Right atrium auricular region (tissue), 2 donors: ENCODE measurements around the gene GRIK5. TPM values are rescaled to one million over a fixed set of nuclear protein-coding genes. Genes with fewer than 3 reads are reported as not detected.

Source experiments
- DNase-seq: peaks from one replicate; pipeline ENCODE4 v3.0.0-alpha.2; 2019; ENCODE audit warnings: low spot score
- H3K27ac ChIP-seq, 2 donors: fragments of 200-600 bp; sonication (generic); 1 replicate in 1 of 2; 2 replicates in 1 of 2; pipeline ENCODE4 v1.5.1; 2016 to 2019
- H3K27me3 ChIP-seq, 2 donors: fragments of 200-600 bp; sonication (generic); one replicate each; pipeline versions ENCODE4 v1.5.1 to v1.6.0; 2017 to 2019
- H3K36me3 ChIP-seq: fragments of 200-600 bp; sonication (generic); one replicate; pipeline ENCODE4 v1.5.1; 2016
- H3K4me1 ChIP-seq, 2 donors: fragments of 200-600 bp; sonication (generic); one replicate each; pipeline versions ENCODE4 v1.5.1 to v1.6.0; 2017 to 2019
- H3K4me3 ChIP-seq, 2 donors: fragments of 200-600 bp; sonication (generic); 1 replicate in 1 of 2; 2 replicates in 1 of 2; pipeline ENCODE4 v1.5.1; 2017 to 2019; ENCODE audit warnings: mild to moderate bottlenecking in 1 of 2, moderate library complexity in 1 of 2
- H3K9me3 ChIP-seq, 2 donors: fragments of 200-600 bp; sonication (generic); one replicate each; pipeline ENCODE4 v1.5.1; 2019
- CTCF ChIP-seq, 2 donors: fragments of 200-600 bp; sonication (generic); IDR thresholded peaks; one replicate each; pipeline ENCODE4 v1.5.1; 2019; ENCODE audit warnings: antibody characterized with exemption in 2 of 2
- total RNA-seq, 2 donors: library from RNA; depleted of rRNA; stranded (reverse); fragments of >200 nt; gene quantifications; one replicate each; pipeline ENCODE4 v1.1.0, GENCODE V29; 2016

Gene GRIK5
- total RNA-seq, 2 donors from 2014 or later = 8.1 to 17.1 TPM

- no peak overlapping the region for H3K4me3 ChIP-seq
- DNase-seq = no peak
- no peak for TF ChIP-seq CTCF (IDR thresholded peaks at IDR 0.05)
- no peaks in the 10 kb centered on the region for H3K27me3 ChIP-seq
- H3K36me3 ChIP-seq = peaks cover 40% of the 10 kb centered on the region
- H3K27ac ChIP-seq = no peak overlapping the region
- H3K4me1 ChIP-seq = peaks cover 0 to 22% of the 10 kb centered on the region in 2 donors
- H3K9me3 ChIP-seq = no peaks in the 10 kb centered on the region
Measured at GRCh38 chr19:42078058-42078457, 8.1 kb upstream of the GRIK5 start.

- no peaks in the 10 kb centered on the region for H3K27me3 ChIP-seq
Measured at GRCh38 chr19:42076380-42076944, 6.5 kb upstream of the GRIK5 start.

GRCh38 chr19:42075616-42076379, 5.8 kb upstream of the GRIK5 start, which contains the start of gene ZNF574:
Gene ZNF574 (plus strand): TSS chr19:42076166. CDS start chr19:42078607, 2,441 bp downstream.
- Histone ChIP-seq H3K36me3 (peaks cover 22% of the 10 kb centered on the region), H3K27ac (peak within 1 kb of the TSS; percentile 93 to 98), H3K4me1 (peaks cover 0 to 22% of the 10 kb centered on the region in 2 donors), H3K4me3 (peak within 1 kb of the TSS; percentile 77 to 85), H3K9me3 (no peaks in the 10 kb centered on the region), H3K27me3 (no peaks in the 10 kb centered on the region)
- peak; percentile 99 for DNase-seq
- no peak for TF ChIP-seq CTCF (IDR thresholded peaks at IDR 0.05)

More at GRCh38 chr19:42076380-42076944, 6.5 kb upstream of the GRIK5 start:
- H3K4me3 ChIP-seq = peak overlapping the region; percentile 77 to 85
- no peak for TF ChIP-seq CTCF (IDR thresholded peaks at IDR 0.05)
- H3K36me3 ChIP-seq = peaks cover 28% of the 10 kb centered on the region
- H3K4me1 ChIP-seq = peaks cover 0 to 22% of the 10 kb centered on the region in 2 donors
- peak overlapping the region; percentile 93 to 98 for H3K27ac ChIP-seq
- DNase-seq = no peak
- H3K9me3 ChIP-seq = no peaks in the 10 kb centered on the region

- Histone ChIP-seq H3K4me1 (peaks cover 0 to 24% of the 10 kb centered on the region in 2 donors), H3K9me3 (no peaks in the 10 kb centered on the region), H3K27ac (peak overlapping the region; percentile 93 to 98), H3K4me3 (peak overlapping the region; percentile 55 to 85), H3K27me3 (no peaks in the 10 kb centered on the region), H3K36me3 (peaks cover 17% of the 10 kb centered on the region)
- no peak for TF ChIP-seq CTCF (IDR thresholded peaks at IDR 0.05)
- no peak for DNase-seq
Measured at GRCh38 chr19:42075364-42075615, 5.3 kb upstream of the GRIK5 start.

- Histone ChIP-seq H3K27ac (peak overlapping the region; percentile 93 to 98), H3K9me3 (no peaks in the 10 kb centered on the region), H3K4me1 (peaks cover 0 to 30% of the 10 kb centered on the region in 2 donors), H3K4me3 (peak overlapping the region; percentile 55 to 85), H3K27me3 (no peaks in the 10 kb centered on the region), H3K36me3 (peaks cover 11% of the 10 kb centered on the region)
- DNase-seq = peak; percentile 60
- TF ChIP-seq CTCF (IDR thresholded peaks at IDR 0.05) = no peak
Measured at GRCh38 chr19:42074513-42075363, 4.7 kb upstream of the GRIK5 start.
